ENCODE results near the gene RAB12. TPM values are rescaled to one million over a fixed set of nuclear protein-coding genes. Genes with fewer than 3 reads are reported as not detected.

The RAB12 gene
- polyA plus RNA-seq, 1 donor from 2014 or later, result 102 TPM

- no peaks in the 10 kb centered on the region for H4K20me1 ChIP-seq (ENCODE audit: insufficient read depth)
- no peak overlapping the region for H3K4me3 ChIP-seq (ENCODE audit: low read length)
- no peak overlapping the region for H3K27ac ChIP-seq (ENCODE audit: low read length)
- H3K4me2 ChIP-seq (ENCODE audit: low read length), result no peak overlapping the region
- H3F3A ChIP-seq (ENCODE audit: insufficient read depth, low read length, poor library complexity, severe bottlenecking), result no peaks in the 10 kb centered on the region
- H3K9me2 ChIP-seq (ENCODE audit: insufficient read depth, low read length), result no peaks in the 10 kb centered on the region
- no peaks in the 10 kb centered on the region for H3K79me2 ChIP-seq (replicated peaks; ENCODE audit: insufficient read depth, low read length)
- no peak for TF ChIP-seq EP300 (conservative IDR thresholded peaks at IDR 0.05; ENCODE audit: poor library complexity, severe bottlenecking)
- no peak for TF ChIP-seq RAD21 (conservative IDR thresholded peaks at IDR 0.05)
- TF ChIP-seq CTCF (IDR thresholded peaks at IDR 0.05; ENCODE audit: poor library complexity, severe bottlenecking), result no peak
- TF ChIP-seq MXI1 (conservative IDR thresholded peaks at IDR 0.05; ENCODE audit: poor library complexity, severe bottlenecking), result no peak
- TF ChIP-seq EZH2 (IDR thresholded peaks at IDR 0.05; ENCODE audit: borderline replicate concordance, insufficient read depth, low read length, poor library complexity, severe bottlenecking), result no peak
- no peak for TF ChIP-seq REST (IDR thresholded peaks at IDR 0.05; ENCODE audit: borderline replicate concordance)
- TF ChIP-seq TAF1 (IDR thresholded peaks at IDR 0.05; ENCODE audit: low read depth), result no peak
- TF ChIP-seq SMC3 (conservative IDR thresholded peaks at IDR 0.05; ENCODE audit: poor library complexity), result no peak
- H3K9ac ChIP-seq (ENCODE audit: low read length), result no peak overlapping the region
- no peaks in the 10 kb centered on the region for H3K9me3 ChIP-seq (ENCODE audit: low read length)
- no peak overlapping the region for H2AFZ ChIP-seq (ENCODE audit: low read depth, low read length)
- no peaks in the 10 kb centered on the region for H3K27me3 ChIP-seq (ENCODE audit: insufficient read depth, low read depth, low read length)
- H3K36me3 ChIP-seq (ENCODE audit: insufficient read depth, low read length), result no peaks in the 10 kb centered on the region
Observed at GRCh38 chr18:8658858-8659485, 49.7 kb downstream of the RAB12 start.

- Histone ChIP-seq H4K20me1 (ENCODE audit: insufficient read depth) (no peaks in the 10 kb centered on the region), H3K4me2 (ENCODE audit: low read length) (no peak overlapping the region), H3K27me3 (ENCODE audit: insufficient read depth, low read depth, low read length) (no peaks in the 10 kb centered on the region), H2AFZ (ENCODE audit: low read depth, low read length) (no peak overlapping the region), H3K9me3 (ENCODE audit: low read length) (no peaks in the 10 kb centered on the region), H3K79me2 (replicated peaks; ENCODE audit: insufficient read depth, low read length) (no peaks in the 10 kb centered on the region), H3F3A (ENCODE audit: insufficient read depth, low read length, poor library complexity, severe bottlenecking) (no peaks in the 10 kb centered on the region), H3K4me3 (ENCODE audit: low read length) (no peak overlapping the region), H3K9ac (ENCODE audit: low read length) (no peak overlapping the region), H3K27ac (ENCODE audit: low read length) (no peak overlapping the region), H3K9me2 (ENCODE audit: insufficient read depth, low read length) (no peaks in the 10 kb centered on the region), H3K36me3 (ENCODE audit: insufficient read depth, low read length) (no peaks in the 10 kb centered on the region)
- TF ChIP-seq REST (IDR thresholded peaks at IDR 0.05; ENCODE audit: borderline replicate concordance), result no peak
- no peak for TF ChIP-seq SMC3 (conservative IDR thresholded peaks at IDR 0.05; ENCODE audit: poor library complexity)
- no peak for TF ChIP-seq TAF1 (IDR thresholded peaks at IDR 0.05; ENCODE audit: low read depth)
- TF ChIP-seq RAD21 (conservative IDR thresholded peaks at IDR 0.05), result no peak
- TF ChIP-seq MXI1 (conservative IDR thresholded peaks at IDR 0.05; ENCODE audit: poor library complexity, severe bottlenecking), result no peak
- TF ChIP-seq EP300 (conservative IDR thresholded peaks at IDR 0.05; ENCODE audit: poor library complexity, severe bottlenecking), result no peak
- no peak for TF ChIP-seq EZH2 (IDR thresholded peaks at IDR 0.05; ENCODE audit: borderline replicate concordance, insufficient read depth, low read length, poor library complexity, severe bottlenecking)
- no peak for TF ChIP-seq CTCF (IDR thresholded peaks at IDR 0.05; ENCODE audit: poor library complexity, severe bottlenecking)
- TF ChIP-seq POLR2AphosphoS5 (IDR thresholded peaks at IDR 0.05), result no peak
Observed at GRCh38 chr18:8659609-8660242, 50.5 kb downstream of the RAB12 start.
